ENCODE results near the gene PTGDR.

- TF ChIP-seq EZH2 (IDR thresholded peaks at IDR 0.05; ENCODE audit: low read length, unreplicated experiment) (no peak), CTCF (conservative IDR thresholded peaks at IDR 0.05; ENCODE audit: low read depth, low read length) (no peak), EZH2phosphoT487 (IDR thresholded peaks at IDR 0.05; ENCODE audit: borderline replicate concordance, low read length) (no peak)
Measured at GRCh38 chr14:52283099-52283498, 15.6 kb downstream of the PTGDR start.
